PFSK-1 (cell line): ENCODE data around the gene LRRN4CL.

Experiments used
- POLR2AphosphoS5 ChIP-seq: IDR thresholded peaks from 2 replicates; pipeline ENCODE4 v1.6.1; 2012; ENCODE audit warnings: low read depth, mild to moderate bottlenecking, control low read depth, low read length, moderate library complexity
- REST ChIP-seq, 2 experiments: IDR thresholded peaks; 2 replicates each; pipeline versions ENCODE4 v1.6.1 to v1.8.0; 2011 to 2012; ENCODE audit warnings: low read depth in 2 of 2, low read length in 2 of 2, control low read depth in 1 of 2, inconsistent platforms in 1 of 2, mild to moderate bottlenecking in 1 of 2, moderate library complexity in 1 of 2; ENCODE audit not compliant: insufficient read depth in 1 of 2
- SIN3A ChIP-seq: IDR thresholded peaks from 2 replicates; pipeline ENCODE4 v1.6.1; 2012; ENCODE audit warnings: mild to moderate bottlenecking, low read length, moderate library complexity, borderline replicate concordance; ENCODE audit not compliant: insufficient read depth
- TAF1 ChIP-seq: IDR thresholded peaks from 2 replicates; pipeline ENCODE4 v1.6.1; 2012; ENCODE audit warnings: low read length, control low read depth, borderline replicate concordance; ENCODE audit not compliant: insufficient read depth

- TF ChIP-seq POLR2AphosphoS5 = no peak
- TF ChIP-seq TAF1 = no peak
- TF ChIP-seq REST (IDR thresholded peaks at IDR 0.05; ENCODE audit: insufficient read depth in 1 of 2, low read depth in 2 of 2, low read length in 2 of 2) = no peak
- 0 out of 2 replicates have a peak, but pooled peaks have one; percentile 55 for TF ChIP-seq SIN3A
Measured at GRCh38 chr11:62667460-62667859, 21.9 kb downstream of the LRRN4CL start.
